Measurements from ENCODE around the gene PTPN5. TPM values are rescaled to one million over a fixed set of nuclear protein-coding genes. Genes with fewer than 3 reads are reported as not detected.
A peak's percentile ranks its signal among the peaks of the same experiment; 100 is the strongest.

Gene PTPN5
- total RNA-seq, 1 experiment from 2014 or later, result not detected

DNA sequence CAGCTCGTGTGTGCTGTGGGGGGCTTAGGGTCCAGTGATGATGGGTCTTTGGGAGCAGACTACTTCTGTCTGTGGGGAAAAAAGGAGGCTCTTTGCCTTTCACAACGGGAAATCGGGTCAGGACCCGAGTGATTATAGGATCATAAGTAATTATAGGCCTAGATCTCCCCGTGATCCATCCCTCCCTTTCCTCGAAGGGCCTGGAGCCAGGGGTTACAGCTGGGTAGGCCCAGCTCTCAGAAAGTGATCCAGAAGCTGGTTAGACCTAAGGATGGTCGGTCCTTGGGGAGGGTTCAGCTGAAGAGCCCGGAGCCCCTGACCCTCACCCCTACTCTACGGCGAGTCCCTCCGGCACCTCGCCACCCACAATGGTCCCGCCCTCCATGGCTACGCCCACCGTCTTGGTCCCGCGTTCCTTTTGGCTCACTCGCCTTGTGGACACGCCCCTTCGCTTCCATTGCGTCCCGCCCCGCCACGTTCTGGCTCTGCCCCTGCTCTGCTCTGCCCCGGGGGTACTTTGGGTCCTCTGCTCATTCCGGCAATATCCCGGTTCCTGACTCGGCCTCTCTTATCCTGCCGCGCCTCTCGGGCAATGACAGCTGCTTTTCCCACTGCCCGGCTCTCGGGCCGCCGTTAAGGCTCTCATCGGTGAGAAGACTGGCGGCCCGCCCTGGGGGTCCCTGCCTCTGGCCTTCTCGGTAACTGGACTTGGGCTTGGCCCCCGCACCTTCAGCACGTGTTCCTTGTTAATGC lies 70.6 kb downstream of the PTPN5 start:
- ChIA-PET CTCF (interaction anchor here (0.9 to 1.2 kb wide), 5 partner anchors 10 to 606 kb away, joined by 3 to 11 read pairs (median 5); no protein-coding TSS in a partner anchor), RAD21 (ENCODE audit: low non-redundant PET in 1 of 2, low total read pairs in 2 of 2, uncharacterized antibody in 2 of 2, unreplicated experiment in 2 of 2) (no interaction called here)
- H3K27ac ChIP-seq (ENCODE audit: low read depth, low read length), result peak overlapping the region; percentile 38; the same call in 1 of the 2 replicates

GRCh38 chr11:18720091-18720807 lies 71.3 kb downstream of the PTPN5 start:
- RAD21 ChIA-PET (ENCODE audit: low non-redundant PET in 1 of 2, low total read pairs in 2 of 2, uncharacterized antibody in 2 of 2, unreplicated experiment in 2 of 2), result no interaction called here
- BruUV-seq (replicated peaks), result no TSS peak

More for the DNA sequence above, 70.6 kb downstream of the PTPN5 start:
- peak overlapping the region; percentile 51 to 63 for H3K4me3 ChIP-seq (replicated peaks in 1 of 2; ENCODE audit: low read depth in 1 of 2, low read length in 2 of 2)
- no peak for TF ChIP-seq YY1 (IDR thresholded peaks at IDR 0.05; ENCODE audit: extremely low read depth, insufficient replicate concordance, low read depth, low read length)
- peak; percentile 56; the same call in 1 of the 2 replicates for TF ChIP-seq POLR2AphosphoS5 (IDR thresholded peaks at IDR 0.05; ENCODE audit: low read depth, low read length)
- no peak for TF ChIP-seq SRF (IDR thresholded peaks at IDR 0.05; ENCODE audit: low read depth)
- no peak for TF ChIP-seq SIN3A (IDR thresholded peaks at IDR 0.05; ENCODE audit: low read depth)
- peak; percentile 27 for TF ChIP-seq TCF7L2 (IDR thresholded peaks at IDR 0.05; ENCODE audit: borderline replicate concordance, extremely low read depth, insufficient read depth, insufficient read length)
- peaks cover 0 to 12% of the 10 kb centered on the region in 2 experiments; a peak in 1 of 4 replicates for H3K4me1 ChIP-seq (ENCODE audit: control insufficient read depth in 1 of 2, insufficient read depth in 2 of 2, low read length in 2 of 2)
- POLR2A ChIA-PET, result no interaction called here
- no peaks in the 10 kb centered on the region for H3K9me2 ChIP-seq (ENCODE audit: insufficient read depth)
- no peaks in the 10 kb centered on the region for H3K9me3 ChIP-seq (ENCODE audit: control insufficient read depth in 1 of 2, insufficient read depth in 1 of 2, low read depth in 1 of 2, low read length in 2 of 2)
- no peaks in the 10 kb centered on the region for H4K20me1 ChIP-seq (ENCODE audit: insufficient read depth)
- no peaks in the 10 kb centered on the region for H3K79me2 ChIP-seq (ENCODE audit: insufficient read depth, low read length)
- H3K27me3 ChIP-seq (ENCODE audit: insufficient read depth, low read length), result peaks cover 5% of the 10 kb centered on the region; the same call in 1 of the 2 replicates
- ATAC-seq, result peak; percentile 85
- H3K9ac ChIP-seq (ENCODE audit: low read length), result peak overlapping the region; percentile 58
- H3K36me3 ChIP-seq (ENCODE audit: control insufficient read depth in 1 of 2, insufficient read depth in 2 of 2, low read length in 2 of 2), result no peaks in the 10 kb centered on the region
- peak; percentile 28 for DNase-seq (ENCODE audit: low read depth, low spot score)
- BruUV-seq (replicated peaks), result no TSS peak
- intact Hi-C loops (cut with micrococcal nuclease), result no loop called here
- peak overlapping the region; percentile 81 for H3K4me2 ChIP-seq (ENCODE audit: low read length)
- peak overlapping the region; percentile 26 for H2AFZ ChIP-seq (ENCODE audit: low read depth, low read length, poor library complexity, severe bottlenecking)

More at GRCh38 chr11:18720091-18720807, 71.3 kb downstream of the PTPN5 start:
- H3K79me2 ChIP-seq (ENCODE audit: insufficient read depth, low read length), result no peaks in the 10 kb centered on the region
- no peak for TF ChIP-seq FOSL1 (IDR thresholded peaks at IDR 0.05; ENCODE audit: low read depth)
- TF ChIP-seq CBX3 (IDR thresholded peaks at IDR 0.05; ENCODE audit: low read depth), result no peak
- no peak for TF ChIP-seq MAX (IDR thresholded peaks at IDR 0.05)
- no peak for TF ChIP-seq SP1 (IDR thresholded peaks at IDR 0.05; ENCODE audit: low read depth)
- no peak for TF ChIP-seq SRF (IDR thresholded peaks at IDR 0.05; ENCODE audit: low read depth)
- TF ChIP-seq ATF3 (IDR thresholded peaks at IDR 0.05), result no peak
- TF ChIP-seq TCF7L2 (IDR thresholded peaks at IDR 0.05; ENCODE audit: borderline replicate concordance, extremely low read depth, insufficient read depth, insufficient read length), result no peak
- TF ChIP-seq EGR1 (IDR thresholded peaks at IDR 0.05; ENCODE audit: low read depth), result no peak
- TF ChIP-seq ZFX (IDR thresholded peaks at IDR 0.05), result no peak
- no peak for TF ChIP-seq JUND (IDR thresholded peaks at IDR 0.05)
- no peak for TF ChIP-seq EZH2 (IDR thresholded peaks at IDR 0.05)
- no peak for TF ChIP-seq ELF1 (IDR thresholded peaks at IDR 0.05; ENCODE audit: borderline replicate concordance, low read depth)
- H3K9ac ChIP-seq (ENCODE audit: low read length), result no peak overlapping the region
- H3K4me3 ChIP-seq (replicated peaks in 1 of 2; ENCODE audit: low read depth in 1 of 2, low read length in 2 of 2), result no peak overlapping the region
- DNase-seq (ENCODE audit: low read depth, low spot score), result no peak
- intact Hi-C loops (cut with micrococcal nuclease), result no loop called here
- no peaks in the 10 kb centered on the region for H3K36me3 ChIP-seq (ENCODE audit: control insufficient read depth in 1 of 2, insufficient read depth in 2 of 2, low read length in 2 of 2)
- H3K4me2 ChIP-seq (ENCODE audit: low read length), result peak overlapping the region; percentile 81; the same call in 1 of the 2 replicates
- no peak overlapping the region for H3K27ac ChIP-seq (ENCODE audit: low read depth, low read length)
- no peak overlapping the region for H2AFZ ChIP-seq (ENCODE audit: low read depth, low read length, poor library complexity, severe bottlenecking)
- H3K9me3 ChIP-seq (ENCODE audit: control insufficient read depth in 1 of 2, insufficient read depth in 1 of 2, low read depth in 1 of 2, low read length in 2 of 2), result no peaks in the 10 kb centered on the region
- ChIA-PET CTCF (no interaction called here), POLR2A (no interaction called here)
- H3K4me1 ChIP-seq (ENCODE audit: control insufficient read depth in 1 of 2, insufficient read depth in 2 of 2, low read length in 2 of 2), result peaks cover 0 to 12% of the 10 kb centered on the region in 2 experiments; a peak in 1 of 4 replicates
- peaks cover 9% of the 10 kb centered on the region for H3K27me3 ChIP-seq (ENCODE audit: insufficient read depth, low read length)
- no peak for ATAC-seq
- H4K20me1 ChIP-seq (ENCODE audit: insufficient read depth), result no peaks in the 10 kb centered on the region
- no peaks in the 10 kb centered on the region for H3K9me2 ChIP-seq (ENCODE audit: insufficient read depth)
